Myocyte (in vitro differentiated cells): Measurements from ENCODE around the gene CD46. TPM values are rescaled to one million over a fixed set of nuclear protein-coding genes. Genes with fewer than 3 reads are reported as not detected.

ENCODE experiments used
- DNase-seq: peaks from one replicate; pipeline ENCODE4 v3.0.0-alpha.2; 2012; ENCODE audit warnings: low read depth
- microRNA counts: library from miRNA; unstranded; fragments of <30 nt; microRNA quantifications from one replicate; lab custom pipeline; 2016
- total RNA-seq: library from RNA; depleted of rRNA; stranded (reverse); fragments of >200 nt; gene quantifications from 2 replicates; pipeline ENCODE4 v1.2.3, GENCODE V29; 2014

Gene CD46
- total RNA-seq, 1 donor from 2014 or later = 75.5 TPM

GRCh38 chr1:207844371-207844770, 92.5 kb downstream of the CD46 start:
- DNase-seq = no peak

MicroRNAs within 50 kb of the gene (microRNA counts, 767-probe panel; counts per million panel counts)
- microRNA hsa-miR-29b-3p (lab: Ali Mortazavi, UCI) (17,752 counts per million, percentile 94 among the panel's probes with 10 or more counts), microRNA hsa-miR-29c-3p (lab: Ali Mortazavi, UCI) (8,531 counts per million, percentile 24 among the panel's probes with 10 or more counts)

Other genes with a start within 250 kb of the CD46 start
- not detected in 2 replicates for gene CR1L, start 106.9 kb upstream of the CD46 start, total RNA-seq
- 4.3 and 7.9 TPM in 2 replicates for gene CD34, start 159.1 kb downstream of the CD46 start, total RNA-seq